ENCODE results near the gene APEH.
"Not testable (repeated sequence)": the region's sequence is repeated elsewhere in the genome, so short reads cannot be mapped to it uniquely, and the experiment has no call there.

Gene APEH

GRCh38 chr3:49665822-49666519, 8.2 kb upstream of the APEH start:
- Histone ChIP-seq H3K27ac (no peak overlapping the region), H3K4me3 (no peak overlapping the region)

GRCh38 chr3:49666592-49666991, 7.6 kb upstream of the APEH start:
- Histone ChIP-seq H3K27ac (no peak overlapping the region), H3K4me3 (no peak overlapping the region)

GRCh38 chr3:49667701-49668413, 6.3 kb upstream of the APEH start:
- Histone ChIP-seq H3K27ac (no peak overlapping the region), H3K4me3 (no peak overlapping the region)

DNA sequence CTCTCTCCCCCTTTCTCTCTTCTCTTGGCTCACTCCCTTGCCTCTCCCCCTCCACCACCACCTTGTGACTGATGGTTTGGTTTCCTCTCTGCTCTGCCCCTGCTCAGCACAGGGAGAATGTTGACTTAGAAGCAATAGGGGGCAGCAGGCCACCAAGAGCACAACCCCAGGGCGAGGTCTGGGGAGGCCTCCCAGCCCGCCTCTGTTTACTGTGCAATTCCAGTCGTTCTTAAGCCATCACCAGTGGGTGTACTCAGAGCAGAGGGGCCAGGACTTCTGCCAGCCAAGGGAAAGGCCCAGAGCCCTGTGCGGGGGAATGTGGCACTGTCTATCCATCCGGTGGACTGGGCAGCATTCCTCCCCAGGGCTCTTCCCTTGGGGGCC, 5.7 kb upstream of the APEH start:
- Histone ChIP-seq H3K27ac (no peak overlapping the region), H3K4me3 (no peak overlapping the region)

GRCh38 chr3:49668861-49669260, 5.3 kb upstream of the APEH start:
- Histone ChIP-seq H3K27ac (no peak overlapping the region), H3K4me3 (no peak overlapping the region)

GRCh38 chr3:49669352-49669751, 4.8 kb upstream of the APEH start:
- Histone ChIP-seq H3K4me3 (no peak overlapping the region), H3K27ac (no peak overlapping the region)

DNA sequence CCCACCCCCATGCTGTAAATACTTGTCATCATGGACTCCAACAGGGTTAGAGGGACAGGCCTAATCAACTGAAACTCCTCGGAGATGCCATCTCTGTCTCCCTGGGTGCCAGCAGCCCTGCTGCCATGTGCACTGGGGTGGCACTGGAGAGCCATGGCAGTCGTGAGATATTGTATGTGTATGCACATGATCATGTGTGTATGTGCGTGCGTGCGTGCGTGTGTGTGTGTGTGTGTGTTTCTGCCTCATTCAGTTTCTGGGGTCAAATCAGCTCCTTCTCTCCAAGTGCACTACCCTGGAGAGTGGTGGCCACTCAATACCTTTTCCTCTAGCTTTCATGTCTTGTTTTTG, 3.2 kb upstream of the APEH start:
- H3K4me3 ChIP-seq, result no peak overlapping the region
- H3K27ac ChIP-seq, result no peak overlapping the region

- Histone ChIP-seq H3K4me3 (no peak overlapping the region), H3K27ac (no peak overlapping the region)
These were observed 2.6 kb upstream of the APEH start for GRCh38 chr3:49671291-49672288.

GRCh38 chr3:49673121-49673714, 933 bp upstream of the APEH start:
- H3K27ac ChIP-seq, result peak overlapping the region in 20 of 21 experiments; percentile 75 to 98 (median 90)

DNA sequence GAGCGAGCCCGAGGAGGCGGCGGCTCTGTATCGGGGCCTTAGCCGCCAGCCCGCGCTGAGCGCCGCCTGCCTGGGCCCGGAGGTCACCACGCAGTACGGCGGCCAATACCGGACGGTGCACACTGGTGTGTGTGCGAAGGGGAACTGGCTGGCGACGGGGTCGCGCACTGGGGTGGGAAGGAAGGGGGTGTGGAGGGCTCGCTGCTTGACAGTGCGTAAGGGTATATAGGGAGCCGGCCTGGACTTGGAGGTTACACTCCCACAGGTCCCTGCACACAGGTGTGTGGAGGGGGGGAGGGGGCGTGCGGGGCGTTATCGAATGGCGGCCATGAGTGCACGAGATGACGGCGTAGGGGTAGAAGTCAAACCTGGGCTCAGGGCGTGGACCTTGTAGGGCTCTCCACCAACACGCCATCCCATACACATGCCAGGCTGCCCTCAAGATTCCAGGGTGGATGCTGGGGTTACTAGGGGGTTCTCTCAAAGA, 389 bp downstream of the APEH start:
- peak overlapping the region; percentile 56 to 98 (median 90) for H3K27ac ChIP-seq

More at GRCh38 chr3:49673121-49673714, 933 bp upstream of the APEH start:
- peak overlapping the region; percentile 66 to 98 (median 72) for H3K4me3 ChIP-seq

DNA sequence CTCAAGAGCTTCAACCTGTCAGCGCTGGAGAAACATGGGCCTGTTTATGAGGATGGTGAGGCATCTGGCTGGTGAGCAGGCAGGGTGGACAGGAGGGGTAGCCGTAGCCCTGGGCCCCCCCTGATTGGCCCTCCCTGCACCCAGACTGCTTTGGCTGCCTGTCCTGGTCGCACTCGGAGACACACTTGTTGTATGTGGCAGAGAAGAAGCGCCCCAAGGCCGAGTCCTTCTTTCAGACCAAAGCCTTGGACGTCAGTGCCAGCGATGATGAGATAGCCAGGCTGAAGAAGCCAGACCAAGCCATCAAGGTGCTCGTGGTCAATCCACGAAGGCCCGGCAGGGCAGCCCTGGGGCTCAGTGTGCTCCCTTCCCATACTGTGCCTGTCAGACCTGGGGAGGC, 1.8 kb downstream of the APEH start:
- no peak overlapping the region for H3K4me3 ChIP-seq
- no peak overlapping the region for H3K27ac ChIP-seq

More for the DNA sequence above, 389 bp downstream of the APEH start:
- H3K4me3 ChIP-seq, result peak overlapping the region; percentile 66 to 98 (median 72)

DNA sequence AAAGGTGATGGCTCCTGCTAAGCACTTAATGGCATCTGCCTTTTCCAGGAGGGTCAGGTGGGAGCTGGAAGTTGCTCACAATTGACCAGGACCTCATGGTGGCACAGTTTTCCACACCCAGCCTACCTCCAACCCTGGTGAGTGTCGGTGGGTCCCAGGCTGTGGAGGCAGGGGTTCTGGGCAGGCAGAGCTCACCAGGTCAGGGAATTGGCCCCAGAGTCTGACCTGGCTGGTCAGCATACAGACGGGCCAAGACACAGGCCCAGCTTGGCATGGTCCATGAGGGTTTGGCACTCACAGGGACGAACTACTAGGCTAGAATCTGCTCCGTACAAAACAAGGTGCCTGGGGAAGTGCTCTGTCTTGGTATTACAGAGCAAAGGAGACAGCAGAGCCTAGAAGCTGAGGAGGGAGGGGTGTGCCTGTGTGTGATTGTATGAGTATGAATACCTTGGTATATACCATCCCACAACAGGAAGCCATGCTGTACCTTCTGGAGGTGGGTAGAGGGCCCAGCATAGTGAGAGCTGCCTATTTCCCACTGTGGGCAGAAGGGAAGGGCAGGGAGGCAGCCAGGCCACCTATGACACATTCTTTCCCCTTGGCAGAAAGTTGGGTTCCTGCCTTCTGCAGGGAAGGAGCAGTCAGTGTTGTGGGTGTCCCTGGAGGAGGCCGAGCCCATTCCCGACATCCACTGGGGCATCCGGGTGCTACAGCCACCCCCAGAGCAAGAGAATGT, 6.5 kb downstream of the APEH start:
- no peak overlapping the region for H3K27ac ChIP-seq
- H3K4me3 ChIP-seq, result no peak overlapping the region

DNA sequence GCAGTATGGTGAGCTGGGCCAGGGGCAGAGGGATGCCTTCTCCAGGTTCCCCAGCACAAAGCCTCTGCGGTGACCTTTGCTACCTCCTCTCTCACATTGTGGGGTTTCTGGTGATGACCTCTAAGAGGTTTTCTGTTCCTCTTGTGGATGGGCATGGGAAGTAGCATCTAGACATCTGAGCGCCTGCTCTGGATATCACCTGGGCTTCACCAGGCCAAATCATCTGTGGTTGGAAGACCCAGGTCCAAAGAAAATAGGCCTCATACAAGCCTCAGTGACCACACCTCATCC, 7.0 kb downstream of the APEH start:
- H3K4me3 ChIP-seq, result no peak overlapping the region
- no peak overlapping the region for H3K27ac ChIP-seq

DNA sequence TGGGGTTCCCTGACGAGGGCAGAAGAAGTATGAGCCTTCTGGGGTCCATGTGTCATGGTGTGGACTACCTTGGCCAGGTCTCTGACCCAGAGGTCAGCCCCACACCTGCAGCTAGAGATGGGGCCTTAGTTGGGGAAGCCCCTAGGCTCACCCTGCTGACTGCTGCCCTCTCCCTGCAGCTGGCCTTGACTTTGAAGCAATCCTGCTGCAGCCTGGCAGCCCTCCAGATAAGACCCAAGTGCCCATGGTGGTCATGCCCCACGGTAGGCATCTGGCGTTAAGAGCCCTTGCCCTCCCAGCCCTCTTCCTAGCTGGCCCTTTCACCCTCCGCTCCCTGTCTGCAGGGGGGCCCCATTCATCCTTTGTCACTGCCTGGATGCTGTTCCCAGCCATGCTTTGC, 7.4 kb downstream of the APEH start:
- Histone ChIP-seq H3K27ac (no peak overlapping the region), H3K4me3 (no peak overlapping the region)

- no peak overlapping the region for H3K27ac ChIP-seq
- no peak overlapping the region for H3K4me3 ChIP-seq
These were observed 9.0 kb downstream of the APEH start for GRCh38 chr3:49683162-49683561.

GRCh38 chr3:49684453-49684852, 10.3 kb downstream of the APEH start:
- H3K27ac ChIP-seq, H3K4me3 ChIP-seq: not testable (repeated sequence)

- not testable (repeated sequence) for H3K4me3 ChIP-seq, H3K27ac ChIP-seq
These were observed 11.0 kb downstream of the APEH start for GRCh38 chr3:49685103-49685502.

DNA sequence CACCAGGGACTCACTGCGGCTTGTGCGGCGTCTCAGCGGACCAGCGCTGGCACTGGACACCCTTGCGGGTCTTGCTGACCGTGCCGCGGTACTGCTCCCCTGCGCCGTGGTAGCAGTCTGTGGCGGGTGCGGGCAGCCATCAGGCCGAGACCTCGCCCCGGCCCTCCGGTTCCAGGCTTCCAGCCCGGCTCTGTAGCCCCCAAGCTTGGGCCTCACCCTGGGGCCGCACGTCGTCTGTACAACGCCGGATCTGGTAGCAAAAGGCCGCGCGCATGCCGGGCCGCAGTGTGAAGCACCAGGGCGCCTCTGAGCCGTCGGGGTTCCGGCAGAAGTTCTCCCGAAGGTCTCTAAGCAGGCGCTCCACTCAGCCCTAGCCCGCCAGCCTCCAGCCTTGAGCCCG, 11.7 kb downstream of the APEH start:
- H3K4me3 ChIP-seq, result peak overlapping the region in 4 of 7 experiments; percentile 29 to 40 (median 36)
- H3K27ac ChIP-seq, result not testable (repeated sequence)

DNA sequence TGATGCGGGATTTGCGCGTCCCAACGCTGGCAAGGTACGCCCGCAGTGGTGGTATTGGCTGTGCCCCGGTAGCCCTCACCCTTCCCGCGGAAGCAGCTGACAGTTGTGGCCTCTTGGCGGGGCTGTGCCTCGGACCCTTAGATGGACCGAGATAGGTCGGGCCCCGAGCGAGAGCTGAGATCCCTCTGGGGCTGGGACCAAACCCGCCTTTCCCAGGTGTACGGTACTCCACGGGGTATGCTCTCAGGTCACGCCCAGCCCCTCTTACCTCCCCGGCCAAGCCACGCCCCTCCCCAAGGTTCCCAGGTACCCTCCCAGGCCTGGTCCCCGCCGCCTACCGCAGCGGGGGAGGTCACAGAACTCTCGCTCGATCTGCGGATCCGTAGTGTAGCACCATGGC, 12.2 kb downstream of the APEH start:
- Histone ChIP-seq H3K27ac (peak overlapping the region in 5 of 21 experiments; percentile 17 to 62 (median 35)), H3K4me3 (peak overlapping the region in 6 of 7 experiments; percentile 4 to 40 (median 32))

Measured in skin epidermis (tissue), 12 donors.